NCI-H2081 treated with DMSO at 0.1 percent for 48 hours (cell line): ENCODE data around the gene FAM156A.
"Not testable (repeated sequence)": the region's sequence is repeated elsewhere in the genome, so short reads cannot be mapped to it uniquely, and the experiment has no call there.

Source experiments
- DNase-seq: peaks from one replicate; lab custom pipeline; 2025; lab: John Stamatoyannopoulos, UW

FAM156A gene

GRCh38 chrX:52958113-52958959 is at the start of gene FAM156A:
Gene FAM156A (minus strand): TSS chrX:52958518. CDS start chrX:52948588, 9,930 bp downstream.
- not testable (repeated sequence) for DNase-seq

GRCh38 chrX:53005327-53005726 is 47.0 kb upstream of the FAM156A start:
- no peak for DNase-seq

- DNase-seq: no peak
These were observed 46.5 kb upstream of the FAM156A start for GRCh38 chrX:53004811-53005210.

- no peak for DNase-seq
These were observed 45.7 kb upstream of the FAM156A start for GRCh38 chrX:53004038-53004437.

GRCh38 chrX:53003111-53003510 is 44.8 kb upstream of the FAM156A start:
- DNase-seq: no peak

- no peak for DNase-seq
These were observed 43.6 kb upstream of the FAM156A start for GRCh38 chrX:53001958-53002357.

GRCh38 chrX:53000447-53001135 is 42.3 kb upstream of the FAM156A start:
- DNase-seq: no peak

GRCh38 chrX:52995987-52996331 is 37.6 kb upstream of the FAM156A start:
- DNase-seq: no peak

- DNase-seq: peak; percentile 78
These were observed 37.0 kb upstream of the FAM156A start for GRCh38 chrX:52995135-52995986.

GRCh38 chrX:52990848-52991247 is 32.5 kb upstream of the FAM156A start:
- no peak for DNase-seq

GRCh38 chrX:52990011-52990631 is 31.8 kb upstream of the FAM156A start:
- DNase-seq: not testable (repeated sequence)

GRCh38 chrX:52988985-52989917 is 30.9 kb upstream of the FAM156A start:
- DNase-seq: no peak

GRCh38 chrX:52983321-52984000 is 25.1 kb upstream of the FAM156A start:
- DNase-seq: no peak

- DNase-seq: no peak
These were observed 21.7 kb upstream of the FAM156A start for GRCh38 chrX:52979993-52980392.

GRCh38 chrX:52979568-52979967 is 21.2 kb upstream of the FAM156A start:
- DNase-seq: no peak

- DNase-seq: no peak
These were observed 19.6 kb upstream of the FAM156A start for GRCh38 chrX:52977953-52978352.

- DNase-seq: not testable (repeated sequence)
These were observed 17.3 kb upstream of the FAM156A start for GRCh38 chrX:52975576-52975975.

GRCh38 chrX:52974336-52974992 is 16.1 kb upstream of the FAM156A start:
- not testable (repeated sequence) for DNase-seq

- DNase-seq: not testable (repeated sequence)
These were observed 9.6 kb upstream of the FAM156A start for GRCh38 chrX:52967922-52968321.
